HepG2 (cell line): Measurements from ENCODE around the gene ARL8B. TPM values are rescaled to one million over a fixed set of nuclear protein-coding genes. Genes with fewer than 3 reads are reported as not detected.

Source experiments
- ATAC-seq: fragments of 200-7000 bp; cut with Tn5 transposase; 3 replicates; pipeline ENCODE4 v1.9.1; 2020; ENCODE audit warnings: mild to moderate bottlenecking, moderate library complexity
- BruUV-seq: library from RNA; stranded (reverse); fragments of 400-500 nt; replicated peaks from 2 replicates; lab custom pipeline; 2021; lab: Mats Ljungman, UMichigan
- CTCF ChIA-PET: fragments of 300-600 bp; formaldehyde crosslinking; extraction: SDS; loops from one replicate; lab custom pipeline; 2021; ENCODE audit warnings: low total read pairs, inconsistent platforms, low intra/inter-chr PET ratio; lab: Yijun Ruan, JAX
- POLR2A ChIA-PET: fragments of 350-600 bp; sonication (Branson Sonifier 250); formaldehyde crosslinking; loops from one replicate; lab custom pipeline; 2020; ENCODE audit warnings: antibody characterized with exemption, inconsistent platforms; lab: Yijun Ruan, JAX
- DNase-seq: peaks from one replicate; pipeline ENCODE4 v3.0.0-alpha.2; 2015; ENCODE audit warnings: low spot score
- FAIRE-seq: peaks from 3 replicates; lab custom pipeline; 2011; peaks lifted over from hg19 to GRCh38; lab: Jason Lieb, UNC
- H2AFZ ChIP-seq: one replicate; pipeline ENCODE4 v1.6.1; 2011; ENCODE audit warnings: low read length, inconsistent platforms
- H3K27ac ChIP-seq: fragments of 300-600 bp; 3 replicates; pipeline ENCODE4 v1.8.0; 2011; ENCODE audit warnings: mixed run types, mild to moderate bottlenecking, mixed read lengths, low read length, inconsistent platforms; ENCODE audit not compliant: insufficient read depth; ENCODE audit errors: extremely low read length
- H3K27me3 ChIP-seq, 2 experiments: fragments of 200-600 bp in 1 of 2; 2 replicates in 1 of 2; 3 replicates in 1 of 2; pipeline versions ENCODE4 v1.6.0 to v1.8.0; 2011; ENCODE audit warnings: low read length in 2 of 2, mild to moderate bottlenecking in 2 of 2, moderate library complexity in 2 of 2, inconsistent platforms in 1 of 2; ENCODE audit not compliant: insufficient read depth in 2 of 2, control insufficient read depth in 1 of 2
- H3K36me3 ChIP-seq, 2 experiments: fragments of 200-600 bp in 1 of 2; replicated peaks in 1 of 2; 2 replicates in 1 of 2; 3 replicates in 1 of 2; pipeline versions ENCODE4 v1.5.1 to v1.8.0; 2011; ENCODE audit warnings: low read length in 2 of 2, inconsistent platforms in 1 of 2; ENCODE audit not compliant: insufficient read depth in 2 of 2, control insufficient read depth in 1 of 2
- H3K4me1 ChIP-seq: 2 replicates; pipeline ENCODE4 v1.5.1; 2012; ENCODE audit warnings: low read length, inconsistent platforms; ENCODE audit not compliant: insufficient read depth
- H3K4me2 ChIP-seq: 2 replicates; pipeline ENCODE4 v1.6.0; 2011; ENCODE audit warnings: low read depth, low read length, inconsistent platforms
- H3K4me3 ChIP-seq, 3 experiments: fragments of 200-600 bp in 1 of 3; sonication (generic), shearing (Covaris generic) in 1 of 3; replicated peaks in 1 of 3; 2 replicates each; pipeline ENCODE4 v1.5.1; 2011 to 2016; ENCODE audit warnings: low read length in 3 of 3, inconsistent platforms in 2 of 3, low read depth in 2 of 3, mild to moderate bottlenecking in 2 of 3, control low read depth in 1 of 3, mixed read lengths in 1 of 3; ENCODE audit not compliant: insufficient read depth in 1 of 3
- H3K79me2 ChIP-seq: one replicate; pipeline ENCODE4 v1.6.1; 2011; ENCODE audit warnings: low read length, inconsistent platforms; ENCODE audit not compliant: insufficient read depth
- H3K9ac ChIP-seq: 2 replicates; pipeline ENCODE4 v1.6.0; 2011; ENCODE audit warnings: mild to moderate bottlenecking, low read depth, low read length, inconsistent platforms; ENCODE audit not compliant: insufficient read depth
- H3K9me3 ChIP-seq: 2 replicates; pipeline ENCODE4 v1.5.1; 2012; ENCODE audit warnings: mild to moderate bottlenecking, low read length
- H4K20me1 ChIP-seq: 2 replicates; pipeline ENCODE4 v1.6.0; 2011; ENCODE audit warnings: inconsistent platforms, mild to moderate bottlenecking, low read length, moderate library complexity; ENCODE audit not compliant: insufficient read depth
- ATF1 ChIP-seq: IDR thresholded peaks from 2 replicates; pipeline ENCODE4 v1.6.1; 2016; ENCODE audit warnings: mild to moderate bottlenecking, control low read depth
- GABPB1 ChIP-seq: IDR thresholded peaks from 2 replicates; pipeline ENCODE4 v1.6.1; 2016; ENCODE audit warnings: mild to moderate bottlenecking, missing genetic modification reagents, moderate library complexity, missing compliant biosample characterization
- HDAC2 ChIP-seq: sonication (generic); formaldehyde crosslinking; IDR thresholded peaks from 2 replicates; pipeline ENCODE4 v1.4.0; 2020; ENCODE audit warnings: missing genetic modification reagents
- KMT2B ChIP-seq: IDR thresholded peaks from 2 replicates; pipeline ENCODE4 v1.6.1; 2016; ENCODE audit warnings: missing genetic modification reagents, missing compliant biosample characterization
- MYNN ChIP-seq: sonication (generic); formaldehyde crosslinking; IDR thresholded peaks from 2 replicates; pipeline ENCODE4 v1.4.0; 2020; ENCODE audit warnings: mild to moderate bottlenecking, low read depth, missing genetic modification reagents
- TCF7L2 ChIP-seq: IDR thresholded peaks from 2 replicates; pipeline ENCODE4 v1.6.1; 2011; ENCODE audit warnings: mild to moderate bottlenecking, low read depth, low read length, moderate library complexity
- ZBTB40 ChIP-seq, 2 experiments: fragments of 450-650 bp in 1 of 2; sonication (generic) in 1 of 2; formaldehyde crosslinking in 1 of 2; IDR thresholded peaks; 2 replicates each; pipeline versions ENCODE4 v1.6.1 to v1.8.0; 2016 to 2022; ENCODE audit warnings: antibody characterized with exemption in 1 of 2, mild to moderate bottlenecking in 1 of 2, missing genetic modification reagents in 1 of 2
- ZGPAT ChIP-seq: IDR thresholded peaks from 2 replicates; pipeline ENCODE4 v1.6.1; 2016; ENCODE audit warnings: mild to moderate bottlenecking
- ZNF256 ChIP-seq: sonication (generic); formaldehyde crosslinking; conservative IDR thresholded peaks from 2 replicates; pipeline ENCODE4 v1.4.0; 2020; ENCODE audit warnings: missing genetic modification reagents
- ZNF557 ChIP-seq: sonication (generic); formaldehyde crosslinking; IDR thresholded peaks from 2 replicates; pipeline ENCODE4 v1.4.0; 2020; ENCODE audit warnings: missing genetic modification reagents
- ZNF768 ChIP-seq: sonication (generic); formaldehyde crosslinking; IDR thresholded peaks from 2 replicates; pipeline ENCODE4 v1.4.0; 2020; ENCODE audit warnings: missing genetic modification reagents
- ZNF891 ChIP-seq: sonication (generic); formaldehyde crosslinking; IDR thresholded peaks from 2 replicates; pipeline ENCODE4 v1.5.0; 2020; ENCODE audit warnings: mild to moderate bottlenecking, missing genetic modification reagents
- WGBS: methylation state at CpG from one replicate; pipeline ENCODE4 v1.1.6; 2017; ENCODE audit warnings: low lambda C conversion rate; 5-methylcytosine and 5-hydroxymethylcytosine counted together
- in situ Hi-C: cut with HindIII; loops from 2 replicates; pipeline ENCODE4 v1.10.0; 2017; ENCODE audit warnings: low pct_unique_long_range_greater_than_20kb; ENCODE audit not compliant: extremely low pct_ligation_motif_present
- intact Hi-C: fragments of 100-400 bp; cut with micrococcal nuclease; formaldehyde crosslinking; loops from one replicate; pipeline ENCODE4 v1.10.0; 2022; ENCODE audit not compliant: unreplicated experiment
- polyA plus RNA-seq, 8 experiments: library from polyadenylated mRNA; depleted of rRNA in 3 of 8; stranded (reverse) in 7 of 8; unstranded in 1 of 8; fragments of >200 nt; fragmentation: Illumina TruSeq in 4 of 8; extraction: Trizol in 4 of 8; gene quantifications; 2 replicates each; pipeline versions ENCODE4 v1.2.1 to v1.2.3, GENCODE V29; 2011 to 2016; ENCODE audit warnings: low read depth in 4 of 8, missing spikeins in 1 of 8, mixed read lengths in 1 of 8; ENCODE audit not compliant: insufficient read depth in 1 of 8
- total RNA-seq, 5 experiments: library from RNA; depleted of rRNA; stranded (reverse); fragments of >200 nt; fragmentation: Illumina TruSeq; extraction: Trizol; gene quantifications; 2 replicates each; pipeline ENCODE4 v1.2.3, GENCODE V29; 2016; ENCODE audit warnings: low read depth in 1 of 5

The ARL8B gene
- total and polyA plus RNA-seq, 2 of the 13 experiments (the other 11 are each of a cell fraction or from before 2014, with no cell fraction given): 23.5 to 30.4 TPM

- Histone ChIP-seq H3K27me3 (no peaks in the 10 kb centered on the region), H3K79me2 (peaks cover 89% of the 10 kb centered on the region), H3K9ac (no peak overlapping the region), H3K9me3 (no peaks in the 10 kb centered on the region), H2AFZ (no peak overlapping the region), H3K4me2 (no peak overlapping the region), H3K4me1 (peaks cover 39% of the 10 kb centered on the region), H4K20me1 (peaks cover 14% of the 10 kb centered on the region; the same call in 1 of the 2 replicates), H3K27ac (no peak overlapping the region), H3K4me3 (no peak overlapping the region), H3K36me3 (0 out of 5 replicates have a peak, but pooled peaks cover 0 to 8% of the 10 kb centered on the region in 2 experiments)
- no peak for FAIRE-seq
- no TSS peak for BruUV-seq
- no peak for DNase-seq
- ATAC-seq: no peak
- intact Hi-C loops (no loop called here), in situ Hi-C loops (no loop called here)
- TF ChIP-seq ZBTB40 (IDR thresholded peaks at IDR 0.05) (no peak), ZBTB40 (CRISPR knock-in tag; IDR thresholded peaks at IDR 0.05) (no peak), GABPB1 (CRISPR knock-in tag) (no peak), KMT2B (CRISPR knock-in tag) (no peak), ZNF557 (CRISPR knock-in tag) (no peak), ZNF256 (no peak), HDAC2 (CRISPR knock-in tag) (no peak), ZGPAT (CRISPR knock-in tag) (no peak), MYNN (CRISPR knock-in tag) (no peak), ATF1 (CRISPR knock-in tag) (no peak), ZNF891 (CRISPR knock-in tag) (no peak), TCF7L2 (no peak), ZNF768 (CRISPR knock-in tag) (no peak)
- ChIA-PET CTCF (no interaction called here), POLR2A (no interaction called here)
- WGBS: 92% methylated on average over 6 of the region's 6 CpGs
Observed at GRCh38 chr3:5140839-5141238, 18.7 kb downstream of the ARL8B start.
